GM10248 (cell line): ENCODE results near the gene PRKCB.

Experiments
- CTCF ChIA-PET: fragments of 300-600 bp; sonication (Branson Sonifier 250); formaldehyde crosslinking; extraction: SDS; loops from one replicate; lab custom pipeline; 2021; ENCODE audit warnings: antibody characterized with exemption; lab: Yijun Ruan, JAX
- POLR2A ChIA-PET: fragments of 350-650 bp; sonication (Branson Sonifier 250); formaldehyde crosslinking; extraction: SDS; loops from one replicate; lab custom pipeline; 2020; ENCODE audit warnings: antibody characterized with exemption; lab: Yijun Ruan, JAX
- DNase-seq: peaks from one replicate; pipeline ENCODE4 v3.0.0; 2012; ENCODE audit errors: extremely low spot score
- CTCF ChIP-seq: IDR thresholded peaks from 2 replicates; pipeline ENCODE4 v1.5.1; 2012; ENCODE audit warnings: mild to moderate bottlenecking, low read depth; ENCODE audit errors: extremely low read depth, missing control alignments, control extremely low read depth

The PRKCB gene

GRCh38 chr16:24116046-24116776 is 280.4 kb downstream of the PRKCB start:
- TF ChIP-seq CTCF = no peak
- DNase-seq = no peak
- POLR2A ChIA-PET = no interaction called here
- CTCF ChIA-PET = interaction anchor here (1.3 kb wide), 1 partner anchor 15 kb away, joined by 3 read pairs; no protein-coding TSS in a partner anchor

- no peak for TF ChIP-seq CTCF
- DNase-seq = no peak
- CTCF ChIA-PET = interaction anchor here (1.3 kb wide), 2 partner anchors 9 to 16 kb away, joined by 3 read pairs; no protein-coding TSS in a partner anchor
- POLR2A ChIA-PET = no interaction called here
Measured at GRCh38 chr16:24116989-24117388, 281.2 kb downstream of the PRKCB start.

GRCh38 chr16:24117680-24118079 is 281.9 kb downstream of the PRKCB start:
- no peak for DNase-seq
- CTCF ChIA-PET = interaction anchor here (1.3 kb wide), 2 partner anchors 8 to 87 kb away, joined by 3 read pairs; no protein-coding TSS in a partner anchor
- POLR2A ChIA-PET = no interaction called here
- no peak for TF ChIP-seq CTCF

GRCh38 chr16:24118126-24118821 is 282.5 kb downstream of the PRKCB start:
- ChIA-PET POLR2A (no interaction called here), CTCF (interaction anchor here (1.3 kb wide), 1 partner anchor 86 kb away, joined by 3 read pairs; no protein-coding TSS in a partner anchor)
- DNase-seq = no peak
- TF ChIP-seq CTCF = no peak

GRCh38 chr16:24119807-24120206 is 284.0 kb downstream of the PRKCB start:
- DNase-seq = no peak
- ChIA-PET POLR2A (no interaction called here), CTCF (no interaction called here)
- TF ChIP-seq CTCF = no peak

GRCh38 chr16:24123275-24123674 is 287.5 kb downstream of the PRKCB start:
- CTCF ChIA-PET = interaction anchor here (1.2 to 2.7 kb wide), 3 partner anchors 11 to 129 kb away, joined by 3 to 9 read pairs (median 3); no protein-coding TSS in a partner anchor
- POLR2A ChIA-PET = no interaction called here
- TF ChIP-seq CTCF = no peak
- no peak for DNase-seq
